Neuronal stem cell (in vitro differentiated cells): Measurements from ENCODE around the gene C16orf90.

Experiments
- DNase-seq: peaks from one replicate; pipeline ENCODE4 v3.0.0-alpha.2; 2013; ENCODE audit warnings: low spot score
- H2AFZ ChIP-seq: one replicate; pipeline ENCODE4 v1.6.1; 2013; ENCODE audit warnings: mild to moderate bottlenecking, low read length, inconsistent platforms
- H2AK5ac ChIP-seq: 2 replicates; pipeline ENCODE4 v1.6.1; 2013; ENCODE audit warnings: low read depth, mild to moderate bottlenecking, inconsistent platforms, low read length, moderate library complexity, mixed read lengths
- H2BK120ac ChIP-seq: 2 replicates; pipeline ENCODE4 v1.6.1; 2013; ENCODE audit warnings: low read depth, mild to moderate bottlenecking, inconsistent platforms, low read length, moderate library complexity, mixed read lengths
- H2BK12ac ChIP-seq: one replicate; pipeline ENCODE4 v1.6.1; 2013; ENCODE audit warnings: low read length, inconsistent platforms
- H2BK15ac ChIP-seq: 2 replicates; pipeline ENCODE4 v1.6.1; 2013; ENCODE audit warnings: mild to moderate bottlenecking, low read length, inconsistent platforms, mixed read lengths
- H2BK5ac ChIP-seq: one replicate; pipeline ENCODE4 v1.6.1; 2013; ENCODE audit warnings: inconsistent platforms, mild to moderate bottlenecking, low read length, moderate library complexity
- H3K14ac ChIP-seq: one replicate; pipeline ENCODE4 v1.6.1; 2013; ENCODE audit warnings: low read length, inconsistent platforms
- H3K18ac ChIP-seq: 2 replicates; pipeline ENCODE4 v1.6.1; 2013; ENCODE audit warnings: low read length, inconsistent platforms
- H3K23ac ChIP-seq: 2 replicates; pipeline ENCODE4 v1.6.1; 2013; ENCODE audit warnings: low read depth, mild to moderate bottlenecking, mixed read lengths, low read length, inconsistent platforms; ENCODE audit not compliant: poor library complexity
- H3K27ac ChIP-seq: replicated peaks from 3 replicates; pipeline ENCODE4 v1.5.1; 2013; ENCODE audit warnings: low read length, inconsistent platforms
- H3K27me3 ChIP-seq, 3 experiments: 2 replicates each; pipeline ENCODE4 v1.6.1; 2013; ENCODE audit warnings: low read length in 3 of 3, mild to moderate bottlenecking in 2 of 3, inconsistent platforms in 1 of 3, low read depth in 1 of 3, mixed read lengths in 1 of 3, moderate library complexity in 1 of 3; ENCODE audit not compliant: control insufficient read depth in 3 of 3, insufficient read depth in 3 of 3
- H3K36me3 ChIP-seq, 2 donors: replicated peaks in 1 of 2; 2 replicates each; pipeline ENCODE4 v1.6.1; 2013; ENCODE audit warnings: low read length in 2 of 2; ENCODE audit not compliant: control insufficient read depth in 2 of 2, insufficient read depth in 2 of 2
- H3K4ac ChIP-seq: 2 replicates; pipeline ENCODE4 v1.6.1; 2013; ENCODE audit warnings: inconsistent platforms, mild to moderate bottlenecking, low read length, moderate library complexity
- H3K4me1 ChIP-seq, 2 donors: 1 replicate in 1 of 2; 2 replicates in 1 of 2; pipeline ENCODE4 v1.6.1; 2013; ENCODE audit warnings: low read length in 2 of 2, low read depth in 1 of 2; ENCODE audit not compliant: control insufficient read depth in 2 of 2, insufficient read depth in 1 of 2
- H3K4me2 ChIP-seq: one replicate; pipeline ENCODE4 v1.6.1; 2013; ENCODE audit warnings: mild to moderate bottlenecking, low read length, inconsistent platforms; ENCODE audit not compliant: insufficient read depth, poor library complexity, severe bottlenecking
- H3K4me3 ChIP-seq, 2 donors: 2 replicates each; pipeline ENCODE4 v1.5.1; 2013; ENCODE audit warnings: low read length in 2 of 2, mild to moderate bottlenecking in 2 of 2, inconsistent platforms in 1 of 2, moderate library complexity in 1 of 2
- H3K79me1 ChIP-seq: one replicate; pipeline ENCODE4 v1.6.1; 2013; ENCODE audit warnings: low read depth, mild to moderate bottlenecking, inconsistent platforms, low read length, moderate library complexity
- H3K9ac ChIP-seq: one replicate; pipeline ENCODE4 v1.6.1; 2013; ENCODE audit warnings: mild to moderate bottlenecking, low read depth, low read length, inconsistent platforms; ENCODE audit not compliant: poor library complexity
- H3K9me3 ChIP-seq, 2 donors: replicated peaks in 1 of 2; 2 replicates each; pipeline versions ENCODE3 to v1.6.1; 2013; ENCODE audit warnings: low read length in 2 of 2, mild to moderate bottlenecking in 2 of 2, inconsistent platforms in 1 of 2, low read depth in 1 of 2, mixed read lengths in 1 of 2, moderate library complexity in 1 of 2; ENCODE audit not compliant: control insufficient read depth in 2 of 2, insufficient read depth in 1 of 2
- H4K8ac ChIP-seq: one replicate; pipeline ENCODE4 v1.6.1; 2013; ENCODE audit warnings: low read depth, mild to moderate bottlenecking, inconsistent platforms, low read length, moderate library complexity
- H4K91ac ChIP-seq: one replicate; pipeline ENCODE4 v1.6.1; 2013; ENCODE audit warnings: low read length, low read depth, mild to moderate bottlenecking, inconsistent platforms; ENCODE audit not compliant: poor library complexity
- WGBS, 2 donors: extraction: QIAGEN DNeasy Blood & Tissue Kit; methylation state at CpG; one replicate each; pipeline ENCODE4 v1.1.7; 2013; ENCODE audit warnings: missing lambda C conversion rate in 2 of 2, mixed read lengths in 1 of 2; ENCODE audit not compliant: insufficient read length in 2 of 2, insufficient replicate concordance in 1 of 2; ENCODE audit errors: extremely low coverage in 2 of 2; 5-methylcytosine and 5-hydroxymethylcytosine counted together

C16orf90 gene

GRCh38 chr16:3470723-3471122, 24.6 kb downstream of the C16orf90 start:
- no peak overlapping the region for H4K8ac ChIP-seq
- WGBS, 2 donors = no CpG with 5 or more reads among the region's 9 CpGs
- H3K23ac ChIP-seq = no peak overlapping the region
- no peak overlapping the region for H3K14ac ChIP-seq
- H2BK120ac ChIP-seq = no peak overlapping the region
- H3K4ac ChIP-seq = no peak overlapping the region
- H3K18ac ChIP-seq = no peak overlapping the region
- peaks cover 0 to 3% of the 10 kb centered on the region in 2 donors for H3K9me3 ChIP-seq
- DNase-seq = no peak
- H3K79me1 ChIP-seq = peaks cover 22% of the 10 kb centered on the region
- no peak overlapping the region for H2BK12ac ChIP-seq
- no peak overlapping the region for H3K9ac ChIP-seq
- no peak overlapping the region for H2AK5ac ChIP-seq
- H4K91ac ChIP-seq = no peak overlapping the region
- H3K4me1 ChIP-seq = peaks cover 0 to 4% of the 10 kb centered on the region in 2 donors
- no peak overlapping the region for H3K4me3 ChIP-seq
- H3K27ac ChIP-seq = no peak overlapping the region
- H3K27me3 ChIP-seq = no peaks in the 10 kb centered on the region
- no peak overlapping the region for H2BK5ac ChIP-seq
- peaks cover 9 to 31% of the 10 kb centered on the region in 2 donors for H3K36me3 ChIP-seq
- no peak overlapping the region for H3K4me2 ChIP-seq
- H2BK15ac ChIP-seq = no peak overlapping the region
- no peak overlapping the region for H2AFZ ChIP-seq

DNA sequence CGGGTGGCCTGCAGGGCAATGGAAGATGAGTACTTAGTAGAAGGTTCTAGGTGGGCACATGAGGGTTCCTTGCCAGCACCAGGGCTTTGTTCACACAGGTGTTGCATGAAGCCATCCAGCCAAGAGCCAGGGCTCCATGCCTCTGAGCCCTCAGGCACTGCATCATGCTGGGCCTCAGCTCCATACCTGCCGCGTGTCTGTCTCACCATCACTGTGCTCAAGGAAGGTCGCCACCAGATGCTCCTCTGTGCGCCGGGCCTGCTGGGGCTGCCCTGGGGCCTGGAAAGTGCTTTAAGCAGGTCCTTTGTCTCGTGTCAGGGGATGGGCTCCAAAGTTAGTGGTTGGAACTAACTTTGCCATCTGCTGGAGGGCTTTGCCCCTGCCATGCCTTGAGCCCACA, 25.6 kb downstream of the C16orf90 start:
- H3K27ac ChIP-seq = no peak overlapping the region
- no peak overlapping the region for H2BK15ac ChIP-seq
- peaks cover 0 to 3% of the 10 kb centered on the region in 2 donors for H3K9me3 ChIP-seq
- H3K36me3 ChIP-seq = peaks cover 9 to 38% of the 10 kb centered on the region in 2 donors
- H3K4me3 ChIP-seq = no peak overlapping the region
- no peak overlapping the region for H3K18ac ChIP-seq
- no peak overlapping the region for H4K91ac ChIP-seq
- H3K4ac ChIP-seq = no peak overlapping the region
- H2AFZ ChIP-seq = no peak overlapping the region
- no CpG with 5 or more reads among the region's 7 CpGs for WGBS, 2 donors
- H2BK12ac ChIP-seq = no peak overlapping the region
- H4K8ac ChIP-seq = no peak overlapping the region
- no peak overlapping the region for H3K23ac ChIP-seq
- H3K27me3 ChIP-seq = no peaks in the 10 kb centered on the region
- H3K4me2 ChIP-seq = no peak overlapping the region
- H3K4me1 ChIP-seq = peaks cover 0 to 4% of the 10 kb centered on the region in 2 donors
- no peak for DNase-seq
- no peak overlapping the region for H3K9ac ChIP-seq
- H2AK5ac ChIP-seq = no peak overlapping the region
- no peak overlapping the region for H3K14ac ChIP-seq
- H3K79me1 ChIP-seq = peaks cover 21% of the 10 kb centered on the region
- no peak overlapping the region for H2BK5ac ChIP-seq
- H2BK120ac ChIP-seq = no peak overlapping the region

DNA sequence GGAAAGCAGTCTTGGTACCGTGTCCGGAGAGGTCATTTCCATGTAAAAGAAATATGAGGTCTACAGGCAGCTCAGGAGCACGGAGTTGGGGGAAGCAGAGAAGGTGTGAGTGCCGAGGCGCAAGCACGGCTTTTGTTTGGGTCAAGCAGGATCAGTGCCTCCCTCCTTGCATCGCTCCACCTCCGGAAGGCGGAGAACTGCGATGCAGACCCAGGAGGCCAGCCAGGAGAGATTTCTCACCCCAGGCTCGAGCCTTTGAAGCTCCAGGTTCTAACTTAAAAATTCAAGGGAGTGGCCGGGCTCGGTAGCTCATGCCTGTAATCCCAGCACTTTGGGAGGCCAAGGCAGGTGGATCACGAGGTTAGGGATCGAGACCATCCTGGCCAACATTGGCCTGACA, 26.8 kb downstream of the C16orf90 start:
- Histone ChIP-seq H3K9me3 (peaks cover 2 to 3% of the 10 kb centered on the region in 2 donors), H3K4ac (no peak overlapping the region), H3K23ac (no peak overlapping the region), H2BK5ac (no peak overlapping the region), H2BK15ac (no peak overlapping the region), H3K4me3 (no peak overlapping the region), H3K9ac (no peak overlapping the region), H3K14ac (no peak overlapping the region), H3K79me1 (peaks cover 16% of the 10 kb centered on the region), H4K91ac (no peak overlapping the region), H2AFZ (no peak overlapping the region), H4K8ac (no peak overlapping the region), H3K4me2 (no peak overlapping the region), H2AK5ac (no peak overlapping the region), H2BK120ac (no peak overlapping the region), H3K27me3 (no peaks in the 10 kb centered on the region), H3K36me3 (peaks cover 9 to 38% of the 10 kb centered on the region in 2 donors), H2BK12ac (no peak overlapping the region), H3K18ac (no peak overlapping the region), H3K27ac (no peak overlapping the region), H3K4me1 (peaks cover 0 to 4% of the 10 kb centered on the region in 2 donors)
- no CpG with 5 or more reads among the region's 15 CpGs for WGBS, 2 donors
- DNase-seq = no peak

- H3K18ac ChIP-seq = no peak overlapping the region
- H3K4me2 ChIP-seq = no peak overlapping the region
- no peak overlapping the region for H3K9ac ChIP-seq
- WGBS, 2 donors = no CpG with 5 or more reads among the region's 4 CpGs
- H3K79me1 ChIP-seq = peaks cover 16% of the 10 kb centered on the region
- no peak overlapping the region for H2BK15ac ChIP-seq
- no peak overlapping the region for H2AFZ ChIP-seq
- H2AK5ac ChIP-seq = no peak overlapping the region
- H3K14ac ChIP-seq = no peak overlapping the region
- H3K27ac ChIP-seq = no peak overlapping the region
- peaks cover 9 to 38% of the 10 kb centered on the region in 2 donors for H3K36me3 ChIP-seq
- H3K4me3 ChIP-seq = no peak overlapping the region
- H3K23ac ChIP-seq = no peak overlapping the region
- no peak overlapping the region for H2BK12ac ChIP-seq
- no peak overlapping the region for H4K8ac ChIP-seq
- no peaks in the 10 kb centered on the region for H3K27me3 ChIP-seq
- no peak overlapping the region for H4K91ac ChIP-seq
- H3K9me3 ChIP-seq = peaks cover 2 to 3% of the 10 kb centered on the region in 2 donors
- DNase-seq = no peak
- peaks cover 0 to 4% of the 10 kb centered on the region in 2 donors for H3K4me1 ChIP-seq
- H2BK120ac ChIP-seq = no peak overlapping the region
- no peak overlapping the region for H3K4ac ChIP-seq
- H2BK5ac ChIP-seq = no peak overlapping the region
These were observed 27.4 kb downstream of the C16orf90 start for GRCh38 chr16:3467921-3468320.
